ENCODE data around the gene KASH5.

KASH5 gene

GRCh38 chr19:49461656-49462055 lies 73.6 kb downstream of the KASH5 start:
- H3K36me3 ChIP-seq (ENCODE audit: control insufficient read depth in 2 of 2, insufficient read depth in 2 of 2, low read length in 2 of 2): peaks cover 0 to 2% of the 10 kb centered on the region in 2 donors
- no peak overlapping the region for H3K27ac ChIP-seq (ENCODE audit: low read length)
- H3K9ac ChIP-seq (ENCODE audit: low read length in 2 of 2): no peak overlapping the region
- H3K4me1 ChIP-seq (ENCODE audit: control insufficient read depth, insufficient read depth, low read length): peaks cover 4% of the 10 kb centered on the region
- no peaks in the 10 kb centered on the region for H3K27me3 ChIP-seq (ENCODE audit: control insufficient read depth in 1 of 2, insufficient read depth in 2 of 2, low read length in 2 of 2)
- no peak overlapping the region for H3K4me3 ChIP-seq (ENCODE audit: low read length in 2 of 2)
- H3K9me3 ChIP-seq (ENCODE audit: control insufficient read depth in 2 of 2, low read length in 2 of 2): no peaks in the 10 kb centered on the region

- Histone ChIP-seq H3K27ac (ENCODE audit: low read length) (no peak overlapping the region), H3K4me1 (ENCODE audit: control insufficient read depth, insufficient read depth, low read length) (peaks cover 4% of the 10 kb centered on the region), H3K36me3 (ENCODE audit: control insufficient read depth in 2 of 2, insufficient read depth in 2 of 2, low read length in 2 of 2) (peaks cover 0 to 2% of the 10 kb centered on the region in 2 donors), H3K9me3 (ENCODE audit: control insufficient read depth in 2 of 2, low read length in 2 of 2) (no peaks in the 10 kb centered on the region), H3K9ac (ENCODE audit: low read length in 2 of 2) (no peak overlapping the region), H3K27me3 (ENCODE audit: control insufficient read depth in 1 of 2, insufficient read depth in 2 of 2, low read length in 2 of 2) (no peaks in the 10 kb centered on the region), H3K4me3 (ENCODE audit: low read length in 2 of 2) (no peak overlapping the region)
These were observed 74.4 kb downstream of the KASH5 start for GRCh38 chr19:49462492-49462891.

- H3K27me3 ChIP-seq (ENCODE audit: control insufficient read depth in 1 of 2, insufficient read depth in 2 of 2, low read length in 2 of 2): no peaks in the 10 kb centered on the region
- no peaks in the 10 kb centered on the region for H3K9me3 ChIP-seq (ENCODE audit: control insufficient read depth in 2 of 2, low read length in 2 of 2)
- no peak overlapping the region for H3K9ac ChIP-seq (ENCODE audit: low read length in 2 of 2)
- no peak overlapping the region for H3K4me3 ChIP-seq (ENCODE audit: low read length in 2 of 2)
- peaks cover 3% of the 10 kb centered on the region for H3K4me1 ChIP-seq (ENCODE audit: control insufficient read depth, insufficient read depth, low read length)
- H3K27ac ChIP-seq (ENCODE audit: low read length): no peak overlapping the region
- H3K36me3 ChIP-seq (ENCODE audit: control insufficient read depth in 2 of 2, insufficient read depth in 2 of 2, low read length in 2 of 2): peaks cover 0 to 2% of the 10 kb centered on the region in 2 donors
These were observed 76.1 kb downstream of the KASH5 start for GRCh38 chr19:49463960-49464740.

GRCh38 chr19:49465371-49465770 lies 77.3 kb downstream of the KASH5 start:
- no peak overlapping the region for H3K9ac ChIP-seq (ENCODE audit: low read length in 2 of 2)
- peaks cover 5% of the 10 kb centered on the region for H3K4me1 ChIP-seq (ENCODE audit: control insufficient read depth, insufficient read depth, low read length)
- no peak overlapping the region for H3K4me3 ChIP-seq (ENCODE audit: low read length in 2 of 2)
- no peak overlapping the region for H3K27ac ChIP-seq (ENCODE audit: low read length)
- H3K27me3 ChIP-seq (ENCODE audit: control insufficient read depth in 1 of 2, insufficient read depth in 2 of 2, low read length in 2 of 2): no peaks in the 10 kb centered on the region
- no peaks in the 10 kb centered on the region for H3K9me3 ChIP-seq (ENCODE audit: control insufficient read depth in 2 of 2, low read length in 2 of 2)
- H3K36me3 ChIP-seq (ENCODE audit: control insufficient read depth in 2 of 2, insufficient read depth in 2 of 2, low read length in 2 of 2): no peaks in the 10 kb centered on the region
